ENCODE data around the gene TMEM200A.

TMEM200A gene

DNA sequence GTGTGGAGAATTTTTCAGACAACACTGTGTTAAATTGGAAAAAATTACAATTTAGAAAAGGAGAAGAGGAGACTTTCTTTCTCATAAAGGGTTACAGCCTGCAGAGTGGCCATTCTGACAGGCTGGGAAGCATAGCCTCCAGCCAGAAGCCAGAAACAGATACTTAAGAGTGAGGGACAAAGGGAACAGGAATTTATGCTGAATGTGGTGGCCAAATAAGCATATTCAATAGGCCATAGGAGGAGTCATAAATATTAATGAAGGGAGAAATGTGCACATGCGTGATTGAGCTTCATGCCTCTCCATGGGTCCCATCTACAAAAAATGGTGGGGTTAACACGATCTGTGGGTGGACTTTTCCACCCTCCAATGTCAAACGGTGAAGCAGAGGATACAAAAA, 13.4 kb downstream of the TMEM200A start:
- no peak for DNase-seq

DNA sequence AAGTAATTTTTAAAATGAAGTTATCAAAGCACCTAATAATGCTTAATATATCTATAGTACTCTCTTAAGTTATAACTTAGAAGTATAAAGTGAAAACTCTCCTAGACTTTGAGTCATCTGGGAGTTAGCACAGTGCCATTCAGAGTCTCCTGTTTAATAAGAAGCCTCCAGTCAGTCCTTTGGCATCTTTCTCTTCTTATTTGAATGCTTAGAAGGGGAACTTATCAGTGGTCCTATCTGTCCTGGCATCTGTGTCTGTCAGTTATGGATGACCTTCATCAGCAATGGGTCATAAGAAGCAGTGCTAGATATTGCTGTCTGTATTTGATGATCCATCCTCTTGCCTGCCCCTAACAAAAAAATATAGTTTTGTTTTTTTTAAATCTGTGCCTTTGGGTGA, 15.2 kb downstream of the TMEM200A start:
- DNase-seq = no peak

DNA sequence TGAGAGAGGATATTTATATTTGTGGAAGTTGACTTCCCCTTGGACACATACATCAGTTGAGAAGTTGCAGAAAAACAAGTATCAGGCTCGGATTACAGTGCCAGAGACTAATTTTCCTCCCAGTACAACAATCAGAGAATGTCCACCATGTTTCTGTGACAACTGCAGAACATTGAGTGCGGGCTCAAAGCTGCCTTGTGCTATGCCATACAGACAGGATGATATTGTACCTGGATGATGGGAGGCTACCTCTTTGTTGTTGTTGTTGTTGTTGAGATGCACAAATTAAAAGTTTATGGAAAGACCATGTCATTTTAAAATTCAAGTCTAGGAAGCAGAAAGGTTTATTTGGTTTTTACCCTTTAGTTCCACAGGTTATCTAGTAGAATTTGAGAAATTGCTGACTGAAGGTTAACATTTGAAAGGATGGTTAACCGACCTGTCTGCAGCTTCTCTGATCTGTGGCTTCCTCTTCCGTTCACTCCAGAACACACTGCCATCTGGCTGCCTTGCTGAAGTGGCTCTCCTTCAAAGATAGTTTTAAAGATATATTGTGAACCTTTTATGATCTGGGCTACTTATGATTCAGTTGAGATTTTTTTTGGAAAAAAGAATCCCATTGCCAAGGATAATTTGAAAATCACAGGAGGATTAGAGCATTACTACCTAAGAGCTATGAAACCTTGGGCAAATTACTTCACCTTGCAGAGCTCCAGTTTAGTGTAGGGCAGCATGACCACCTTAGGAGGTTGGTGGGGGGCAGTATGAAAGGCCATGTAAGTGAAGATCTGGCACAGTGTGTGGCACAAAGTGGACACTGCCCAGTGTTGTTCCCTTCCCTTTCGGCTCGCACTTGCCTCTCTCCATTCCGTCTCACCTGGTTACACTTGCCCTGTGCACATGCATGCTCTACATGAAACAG, 15.9 kb downstream of the TMEM200A start:
- DNase-seq = no peak

DNA sequence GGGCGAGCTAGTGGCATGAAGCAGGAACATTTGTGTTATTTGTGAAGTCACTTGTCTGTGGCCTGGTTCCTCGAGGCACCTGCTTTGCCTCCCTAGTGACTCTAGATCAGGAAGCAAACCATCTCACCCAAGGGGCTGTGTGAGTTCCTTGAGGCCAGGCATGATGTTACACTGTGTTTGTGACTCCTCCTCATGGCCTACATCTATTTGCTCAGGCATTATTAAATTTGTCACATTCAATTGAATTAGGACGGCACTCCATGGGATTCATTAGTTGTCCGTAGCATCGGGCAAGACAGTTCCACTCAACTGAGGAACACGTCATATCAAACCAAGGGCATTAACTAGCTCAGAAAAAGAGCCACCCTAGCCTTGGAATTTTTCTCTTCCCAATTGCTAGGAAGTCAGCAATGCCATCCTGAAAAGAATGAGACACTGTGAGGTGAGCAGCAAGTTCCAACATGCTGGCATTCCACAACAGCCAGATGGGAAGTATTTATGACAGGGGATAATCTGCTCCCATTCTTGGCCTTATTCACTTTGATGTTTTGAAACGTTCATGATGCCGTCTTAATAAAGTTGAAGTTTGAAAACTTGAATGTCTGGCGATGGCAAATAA, 17.2 kb downstream of the TMEM200A start:
- no peak for DNase-seq

DNA sequence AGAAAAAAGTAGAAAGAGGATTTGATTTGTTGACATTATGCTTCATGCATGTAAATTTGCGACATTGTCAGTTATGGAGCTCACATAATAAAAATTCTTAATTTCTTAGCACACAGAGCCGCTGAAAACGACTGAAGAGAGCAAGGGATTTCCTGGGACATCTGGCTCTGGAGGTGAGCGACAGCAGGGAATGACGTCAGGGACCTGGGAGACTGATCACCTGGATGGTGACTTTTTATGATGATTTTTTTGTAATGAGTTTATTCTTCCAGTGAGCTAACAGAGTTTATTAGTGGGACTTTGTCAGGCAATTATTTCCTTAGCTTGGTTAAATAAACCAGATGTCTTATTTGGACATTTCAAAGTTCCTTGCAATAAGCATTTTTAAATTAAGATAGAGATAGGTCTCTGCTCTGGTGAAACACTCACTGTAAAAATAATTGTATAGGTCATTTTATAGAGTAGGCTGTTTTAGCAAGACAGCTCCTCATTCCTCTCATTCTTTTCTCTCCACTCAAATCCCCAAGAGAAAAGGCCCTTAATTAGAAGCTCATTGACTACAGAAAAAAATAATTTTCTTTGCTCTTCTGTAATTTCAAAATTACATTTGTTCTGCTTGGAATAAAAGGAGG, 19.4 kb downstream of the TMEM200A start:
- DNase-seq = no peak

DNA sequence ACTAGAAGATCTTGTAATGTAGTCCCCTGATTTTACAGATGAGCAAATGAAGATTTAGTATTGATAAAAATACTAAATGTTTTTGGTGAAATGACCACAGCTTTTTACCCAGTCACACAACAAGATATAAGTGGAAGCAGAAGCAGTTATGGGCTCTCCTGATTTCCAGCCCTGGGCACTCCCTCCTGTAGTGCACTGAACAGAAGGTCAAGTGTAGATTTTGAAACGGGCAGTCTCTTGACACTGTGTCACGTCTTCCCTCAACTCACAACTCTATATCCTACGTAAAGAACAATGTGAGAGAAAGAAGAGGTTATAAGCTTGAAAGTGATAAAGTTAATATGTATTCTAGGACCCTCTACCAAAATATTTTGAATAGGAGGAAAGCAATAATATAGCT, 23.3 kb downstream of the TMEM200A start:
- DNase-seq = no peak

DNA sequence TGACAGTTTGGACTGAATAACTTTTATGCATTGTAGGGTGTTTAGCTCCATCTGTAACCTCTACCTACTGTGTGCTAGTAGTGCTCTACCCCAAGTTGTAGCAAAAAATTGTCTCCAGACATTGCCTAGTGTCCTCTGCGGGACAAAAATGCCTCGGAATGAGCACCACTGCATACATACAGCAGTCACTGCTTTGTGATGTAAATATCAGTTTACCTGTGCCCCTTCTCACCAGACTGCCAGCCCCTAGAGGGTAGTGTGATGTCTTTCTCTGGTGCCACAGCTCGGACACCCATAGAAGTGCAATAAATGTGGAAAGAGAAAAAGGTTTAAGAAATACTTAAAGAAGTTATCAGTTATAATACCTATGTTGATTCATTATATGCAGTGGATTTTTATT, 25.1 kb downstream of the TMEM200A start:
- no peak for DNase-seq

DNA sequence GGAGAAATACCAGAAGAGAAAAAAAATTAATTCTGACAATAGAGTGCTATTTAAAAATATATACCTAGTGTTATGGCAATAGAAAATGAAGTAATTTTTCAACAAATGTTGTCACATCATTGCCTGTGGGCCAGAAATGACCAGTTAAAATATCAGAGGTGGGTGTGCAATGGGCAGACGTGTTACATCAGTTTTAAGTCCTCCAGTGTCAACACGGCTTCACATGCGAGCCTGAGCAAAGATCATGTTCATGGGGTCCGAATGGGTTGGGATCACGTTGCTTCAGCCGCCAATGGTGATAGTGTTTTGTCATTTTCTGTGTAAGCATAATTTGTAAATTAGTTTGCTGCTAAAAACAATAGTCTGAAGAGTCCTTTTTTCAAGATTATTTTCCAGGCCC, 27.5 kb downstream of the TMEM200A start:
- no peak for DNase-seq

DNA sequence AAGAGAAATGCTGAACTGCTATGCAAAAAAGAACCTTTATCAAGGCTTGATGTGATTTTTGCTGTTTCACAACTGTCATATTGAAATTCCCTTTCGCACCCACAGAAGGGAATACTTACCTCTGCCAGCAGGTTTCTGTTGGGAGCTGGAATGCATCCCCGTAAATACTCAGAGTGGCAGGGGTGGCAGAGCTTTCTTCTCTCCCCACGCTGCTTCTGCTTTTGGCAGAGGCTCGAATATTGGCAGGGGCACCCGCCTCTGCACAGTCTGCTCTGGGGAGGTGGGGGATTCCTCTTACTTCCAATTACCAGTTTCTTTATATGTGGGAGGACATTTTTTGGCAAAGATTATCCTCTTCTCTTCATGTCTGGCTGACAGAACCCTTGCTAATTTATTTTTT, 28.4 kb downstream of the TMEM200A start:
- DNase-seq = no peak

DNA sequence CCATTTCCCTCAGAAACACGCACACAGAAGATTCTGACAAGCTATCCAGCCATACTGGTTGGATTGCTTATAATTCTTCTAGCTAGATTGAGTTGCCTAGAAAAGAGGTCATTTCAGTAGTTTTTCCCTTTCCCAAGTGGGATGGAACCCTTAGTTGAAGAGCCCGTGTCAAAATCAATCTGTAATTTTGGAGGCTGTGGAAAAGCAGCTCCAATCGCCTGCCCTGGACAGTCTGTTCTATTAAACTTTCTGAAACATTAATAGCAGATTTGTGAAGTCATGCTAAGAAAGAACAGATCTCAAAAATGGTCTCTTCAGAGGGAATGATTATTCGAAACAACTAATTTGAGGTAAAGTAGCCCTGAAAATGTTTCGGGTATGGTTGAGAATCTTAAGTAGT, 29.3 kb downstream of the TMEM200A start:
- DNase-seq = no peak

DNA sequence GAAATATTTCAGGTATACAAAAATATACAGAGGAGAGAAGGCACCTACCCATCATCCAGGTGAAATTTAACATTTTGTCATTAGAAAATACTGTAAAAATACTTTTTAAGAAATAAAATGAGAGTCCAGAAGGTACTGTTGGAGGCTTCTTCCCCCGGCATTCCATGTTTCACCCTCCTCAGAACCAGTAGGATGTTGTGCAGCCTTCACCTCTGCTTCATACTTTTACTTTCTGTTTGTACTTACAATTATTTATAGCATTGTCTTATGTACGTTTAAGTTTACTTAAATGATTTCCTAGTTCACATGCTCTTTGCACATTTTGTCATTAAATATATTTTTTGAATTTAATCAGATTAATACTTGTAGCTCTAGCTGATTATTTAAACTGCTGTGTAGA, 30.9 kb downstream of the TMEM200A start:
- no peak for DNase-seq

DNA sequence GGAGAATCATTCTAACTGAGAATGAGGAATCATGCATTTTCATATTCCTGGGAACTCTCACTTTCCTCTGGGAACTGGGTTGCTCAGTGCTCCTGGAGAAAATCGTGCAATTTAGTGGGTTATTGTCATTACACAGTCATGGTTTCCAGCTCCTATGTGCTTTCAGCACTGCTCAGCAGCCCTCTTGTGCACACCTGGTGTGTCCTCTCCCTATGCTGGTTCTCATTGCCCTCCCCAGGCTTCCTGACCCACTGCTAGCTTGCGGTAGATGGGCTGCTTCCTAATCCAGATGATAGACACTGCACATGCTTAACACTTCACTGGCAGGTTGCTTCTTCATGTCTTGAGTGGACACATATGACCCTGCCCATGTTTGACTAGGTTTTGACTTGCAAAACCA, 39.7 kb downstream of the TMEM200A start:
- DNase-seq = no peak

DNA sequence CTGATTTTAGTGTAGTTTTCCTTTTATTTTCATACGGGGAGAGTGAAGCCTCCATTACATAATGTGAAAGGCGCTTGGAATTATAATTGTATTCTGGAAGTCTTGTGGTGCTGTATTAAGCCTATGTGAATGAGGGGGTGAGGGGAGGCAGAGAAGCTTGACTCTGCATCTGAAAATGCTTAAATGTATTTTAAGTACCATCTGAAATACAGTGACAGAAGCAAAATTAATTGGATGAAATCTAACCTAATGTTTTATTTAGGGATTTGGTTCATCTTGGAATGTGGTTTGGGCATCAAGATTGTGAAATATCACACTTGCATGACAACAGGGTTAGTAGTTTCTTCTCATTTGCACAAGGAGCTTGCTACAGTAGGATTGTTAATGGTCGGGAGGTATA, 41.2 kb downstream of the TMEM200A start:
- no peak for DNase-seq

DNA sequence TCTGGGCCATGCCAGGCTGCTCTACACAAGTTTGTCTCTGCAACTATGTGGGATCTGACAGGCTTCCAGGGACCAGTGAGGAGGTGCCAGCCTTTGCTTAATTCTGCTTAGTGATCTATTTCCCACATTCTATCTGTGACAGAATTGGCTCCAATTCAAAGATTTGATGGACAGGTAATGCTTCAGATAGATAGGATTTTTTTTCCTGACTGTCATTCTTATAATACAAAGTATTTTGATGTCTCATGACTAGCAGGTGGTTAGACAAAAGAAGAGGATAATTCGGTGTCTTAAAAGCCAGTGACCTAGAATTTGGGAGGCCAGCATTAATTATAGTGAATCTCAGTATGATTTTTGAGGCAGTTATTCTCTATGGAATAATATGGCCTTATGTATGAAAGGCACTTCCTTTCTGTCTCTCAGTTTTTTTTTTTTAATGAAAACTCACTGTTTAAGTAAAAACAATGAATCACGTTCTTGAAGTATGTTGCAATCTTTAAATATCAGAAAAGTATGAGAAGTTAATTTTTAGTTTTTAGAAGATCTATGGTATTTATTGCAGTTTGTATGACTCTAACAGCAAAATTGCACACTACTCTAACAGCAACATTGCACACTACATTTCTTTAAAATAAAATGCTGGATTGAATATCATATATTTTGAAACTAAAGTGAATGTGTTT, 43.7 kb downstream of the TMEM200A start:
- DNase-seq = no peak

DNA sequence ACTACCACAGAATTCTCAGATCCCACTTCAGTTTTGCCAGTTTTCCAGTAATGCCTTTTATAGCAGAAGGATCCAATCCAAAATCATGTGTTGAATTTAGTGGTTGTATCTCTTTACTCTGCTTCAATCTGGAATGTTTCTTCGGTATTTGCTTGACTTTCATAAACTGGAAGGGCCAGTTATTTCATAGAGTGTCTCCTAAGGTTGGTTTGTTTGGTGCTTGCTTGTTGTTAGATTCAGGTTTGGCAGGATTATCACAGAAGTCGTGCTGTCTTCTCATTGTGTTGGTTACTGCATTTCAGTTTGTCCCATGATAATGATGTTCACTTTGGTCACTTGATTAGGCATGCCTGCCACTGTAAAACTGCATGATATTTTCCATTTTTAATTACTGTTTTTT, 45.7 kb downstream of the TMEM200A start:
- no peak for DNase-seq

DNA sequence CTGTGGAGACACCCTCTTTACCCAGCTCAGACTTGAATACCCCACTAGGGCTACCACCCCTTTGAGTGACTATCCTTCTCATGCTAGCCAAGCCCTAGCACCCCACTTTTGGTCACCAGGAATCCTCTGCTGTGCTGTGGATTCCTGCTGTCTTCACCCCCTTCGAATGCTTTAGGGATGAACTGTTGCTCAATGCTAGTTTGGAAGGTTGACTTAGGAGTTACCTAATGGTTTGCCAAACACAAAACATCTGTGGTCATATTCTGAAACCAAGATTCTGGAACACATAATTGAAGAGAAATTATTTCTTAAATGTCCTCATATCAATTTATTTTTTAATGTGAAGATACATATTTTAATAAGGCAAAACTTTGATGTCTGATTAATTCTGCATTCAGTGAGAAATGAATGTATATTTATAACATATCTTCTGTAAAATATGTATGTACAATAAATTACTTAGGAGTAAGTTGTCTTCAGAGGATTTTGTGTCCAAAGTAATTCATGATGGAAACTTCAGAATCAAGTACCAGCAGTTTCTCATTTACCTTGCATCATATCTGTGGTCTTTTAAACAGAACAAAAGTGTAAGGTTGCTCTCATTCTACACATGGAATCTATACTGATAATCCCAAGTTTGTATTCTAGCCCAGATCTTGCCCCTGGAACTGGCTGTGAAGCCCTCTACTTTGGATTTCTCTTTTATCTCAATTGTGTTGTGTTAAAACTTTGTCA, 46.9 kb downstream of the TMEM200A start:
- DNase-seq = no peak

DNA sequence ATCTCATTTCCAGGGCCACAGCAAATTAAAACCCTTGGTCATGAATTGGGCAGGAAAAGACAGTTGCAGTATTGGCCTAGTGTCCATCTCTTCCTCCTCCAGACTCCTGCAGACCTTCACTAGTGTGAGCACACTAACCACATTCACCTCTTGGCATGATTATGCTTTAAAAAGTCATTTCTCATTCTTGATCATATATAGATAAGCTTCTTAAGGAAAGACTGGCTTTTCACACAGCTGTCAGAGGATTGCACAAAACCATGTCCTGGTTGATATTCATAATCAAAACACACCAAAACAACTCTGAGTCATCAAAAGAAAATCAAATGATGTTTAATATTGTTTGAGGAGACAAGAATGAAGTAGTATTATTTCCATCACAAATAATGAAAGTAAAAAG, 52.1 kb downstream of the TMEM200A start:
- no peak for DNase-seq

DNA sequence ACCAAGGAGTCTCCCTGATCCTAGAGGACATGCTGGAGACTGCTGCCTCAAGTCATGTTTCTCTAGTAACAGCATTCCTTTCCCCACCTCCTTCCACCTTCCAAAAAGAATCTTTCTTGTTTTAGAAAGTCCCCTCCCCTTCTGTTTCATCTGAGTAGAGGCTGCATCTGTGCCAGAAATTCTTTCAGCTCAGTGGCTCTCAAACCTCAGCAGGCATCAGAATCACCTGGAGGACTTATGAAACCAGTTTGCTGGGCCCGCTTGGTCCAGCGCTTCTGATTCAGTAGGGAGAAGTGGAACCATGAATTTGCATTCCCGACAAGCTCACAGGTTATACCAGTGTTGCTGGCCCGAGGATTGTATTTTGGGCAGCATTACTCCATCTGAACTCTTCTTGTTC, 55.1 kb downstream of the TMEM200A start:
- DNase-seq = no peak

DNA sequence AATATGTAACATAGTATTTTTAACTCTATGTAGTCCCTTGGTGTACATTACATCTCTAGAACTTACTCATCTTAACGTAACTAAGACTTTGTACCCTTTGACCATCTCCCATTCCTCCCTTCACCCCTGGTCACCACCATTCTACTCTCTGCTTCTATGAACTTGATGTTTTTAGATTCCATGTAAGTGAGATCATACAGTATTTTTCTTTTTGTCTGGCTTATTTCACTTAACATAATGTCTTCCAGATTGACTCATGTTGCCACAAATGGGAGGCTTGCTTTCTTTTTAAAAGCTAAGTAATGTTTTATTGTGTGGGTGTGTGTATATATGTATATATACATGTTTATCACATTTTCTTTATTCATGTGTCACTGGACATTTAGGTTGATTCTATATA, 55.8 kb downstream of the TMEM200A start:
- no peak for DNase-seq

DNA sequence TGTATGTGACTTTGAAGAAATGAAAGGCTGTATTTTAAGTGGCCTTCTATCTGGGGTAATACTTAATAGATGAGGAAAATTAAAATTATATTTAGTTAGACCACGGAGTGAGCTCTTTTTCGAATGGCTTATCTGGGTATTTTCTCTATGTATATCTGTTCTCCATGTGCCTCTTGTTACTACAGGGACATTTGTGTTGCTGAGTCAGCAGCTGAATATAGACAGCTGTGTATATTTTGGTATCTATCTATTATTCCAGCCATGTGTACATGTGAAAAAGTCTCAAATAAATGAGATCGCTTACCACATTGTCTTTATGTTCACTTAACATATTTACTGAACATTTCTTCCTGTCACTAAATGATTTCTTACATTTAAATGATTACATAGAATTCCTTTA, 57.2 kb downstream of the TMEM200A start:
- no peak for DNase-seq

DNA sequence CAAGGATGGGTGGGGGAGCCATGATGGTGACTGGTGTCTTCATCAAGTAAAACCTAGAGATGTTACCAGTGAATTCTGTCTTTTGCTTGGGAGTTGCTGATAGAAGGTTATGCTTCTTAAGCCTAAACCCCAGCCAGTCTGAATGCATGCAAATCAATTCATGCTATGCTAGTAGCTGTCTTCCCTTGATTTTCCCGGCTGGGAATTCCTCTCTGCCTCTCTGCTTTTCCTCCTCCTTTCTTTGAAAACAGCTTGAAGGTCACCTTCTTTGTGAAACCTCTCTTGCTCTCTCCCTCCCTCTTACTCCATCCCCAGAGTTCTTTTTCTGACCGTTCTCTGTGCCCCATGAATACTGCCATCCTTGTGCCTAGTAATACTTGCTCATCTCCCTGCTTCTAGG, 58.9 kb downstream of the TMEM200A start:
- DNase-seq = no peak

DNA sequence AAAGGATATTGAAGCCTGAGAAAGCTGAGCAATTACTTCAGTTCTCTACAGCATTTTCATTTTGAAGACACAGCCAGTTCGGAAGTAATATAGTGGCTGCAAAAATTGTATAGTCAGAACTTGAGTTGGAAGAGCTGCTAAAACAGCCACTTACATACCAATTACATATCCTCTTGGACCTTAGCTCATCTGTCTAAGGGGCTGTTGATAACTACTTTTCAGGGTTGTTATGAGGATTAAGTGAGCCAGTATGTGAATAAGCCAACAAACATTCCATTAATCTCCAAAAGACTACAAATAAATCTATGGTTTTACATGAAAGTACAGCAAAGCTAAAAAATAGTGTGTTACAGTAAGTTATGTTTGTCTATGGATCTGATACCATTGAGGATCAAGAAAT, 59.7 kb downstream of the TMEM200A start:
- DNase-seq = no peak
